Measurements from ENCODE around the gene TBC1D3B. TPM values are rescaled to one million over a fixed set of nuclear protein-coding genes. Genes with fewer than 3 reads are reported as not detected.

Gene TBC1D3B
- total RNA-seq, 1 donor from 2014 or later, result 3.4 TPM

DNA sequence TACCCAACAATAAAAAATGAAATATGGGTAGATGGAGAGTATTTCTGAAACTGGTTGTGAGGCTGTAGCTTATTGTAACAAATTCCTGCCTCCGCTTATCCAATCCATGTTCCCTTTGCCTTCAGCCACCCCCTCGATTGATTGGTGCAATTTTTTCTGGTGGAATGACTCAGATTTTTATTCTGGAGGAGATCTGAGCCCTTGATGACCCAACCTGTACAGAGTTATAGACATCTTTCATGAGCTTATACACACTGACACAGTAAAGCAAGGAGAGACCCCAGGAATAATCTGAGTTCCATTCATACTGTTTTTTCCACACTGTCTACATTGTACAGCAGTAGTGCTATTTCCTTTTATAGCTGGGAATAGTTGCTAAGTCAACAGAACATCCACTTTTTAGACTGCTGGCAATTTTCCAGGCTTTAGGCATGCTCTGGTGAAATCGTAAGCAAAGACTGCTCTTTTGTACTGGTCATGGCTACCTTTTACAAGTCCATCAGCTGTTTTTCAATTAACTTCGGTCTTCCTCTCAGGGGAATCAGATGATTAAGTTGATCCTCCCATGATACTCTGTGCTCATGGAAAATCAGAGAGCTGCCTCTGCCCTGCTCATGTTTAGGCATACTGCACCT, 42.7 kb downstream of the TBC1D3B start:
- Histone ChIP-seq H3K36me3 (no peaks in the 10 kb centered on the region), H3K27me3 (no peaks in the 10 kb centered on the region), H3K4me1 (no peaks in the 10 kb centered on the region), H3K4me3 (no peak overlapping the region), H3K9me3 (no peaks in the 10 kb centered on the region), H3K27ac (no peak overlapping the region)
- no peak for DNase-seq (ENCODE audit: extremely low spot score in 2 of 2)
- TF ChIP-seq POLR2AphosphoS5 (IDR thresholded peaks at IDR 0.05; ENCODE audit: insufficient read depth in 1 of 2, low read depth in 1 of 2), result no peak
- no peak for TF ChIP-seq POLR2A (IDR thresholded peaks at IDR 0.05)
- TF ChIP-seq, protein P1, sequence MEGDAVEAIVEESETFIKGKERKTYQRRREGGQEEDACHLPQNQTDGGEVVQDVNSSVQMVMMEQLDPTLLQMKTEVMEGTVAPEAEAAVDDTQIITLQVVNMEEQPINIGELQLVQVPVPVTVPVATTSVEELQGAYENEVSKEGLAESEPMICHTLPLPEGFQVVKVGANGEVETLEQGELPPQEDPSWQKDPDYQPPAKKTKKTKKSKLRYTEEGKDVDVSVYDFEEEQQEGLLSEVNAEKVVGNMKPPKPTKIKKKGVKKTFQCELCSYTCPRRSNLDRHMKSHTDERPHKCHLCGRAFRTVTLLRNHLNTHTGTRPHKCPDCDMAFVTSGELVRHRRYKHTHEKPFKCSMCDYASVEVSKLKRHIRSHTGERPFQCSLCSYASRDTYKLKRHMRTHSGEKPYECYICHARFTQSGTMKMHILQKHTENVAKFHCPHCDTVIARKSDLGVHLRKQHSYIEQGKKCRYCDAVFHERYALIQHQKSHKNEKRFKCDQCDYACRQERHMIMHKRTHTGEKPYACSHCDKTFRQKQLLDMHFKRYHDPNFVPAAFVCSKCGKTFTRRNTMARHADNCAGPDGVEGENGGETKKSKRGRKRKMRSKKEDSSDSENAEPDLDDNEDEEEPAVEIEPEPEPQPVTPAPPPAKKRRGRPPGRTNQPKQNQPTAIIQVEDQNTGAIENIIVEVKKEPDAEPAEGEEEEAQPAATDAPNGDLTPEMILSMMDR (IDR thresholded peaks at IDR 0.05), result no peak
- intact Hi-C loops (cut with DNase I), result no loop called here

DNA sequence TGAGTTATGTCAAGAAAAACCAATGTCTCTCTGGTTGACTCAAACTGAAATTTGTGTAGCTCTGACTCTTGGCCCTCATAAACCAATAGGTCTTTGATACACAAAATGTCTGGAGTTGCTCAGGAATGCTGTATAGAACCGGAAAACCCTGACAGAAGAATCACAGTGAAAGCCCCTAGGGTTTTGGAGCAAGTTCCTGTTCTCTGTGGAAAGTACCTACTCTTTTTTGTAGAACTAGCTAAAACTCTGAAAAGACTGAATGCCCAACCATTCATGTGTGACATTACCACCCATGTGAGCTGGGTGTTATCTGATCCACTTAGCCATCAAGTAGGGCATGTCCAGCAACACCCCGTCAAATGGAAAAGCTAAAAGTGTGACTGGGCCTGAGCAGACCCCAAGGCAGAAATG, 44.0 kb downstream of the TBC1D3B start:
- Histone ChIP-seq H3K27ac (no peak overlapping the region), H3K4me1 (no peaks in the 10 kb centered on the region), H3K4me3 (no peak overlapping the region), H3K9me3 (no peaks in the 10 kb centered on the region), H3K27me3 (no peaks in the 10 kb centered on the region), H3K36me3 (no peaks in the 10 kb centered on the region)
- intact Hi-C loops (cut with DNase I), result no loop called here
- TF ChIP-seq POLR2AphosphoS5 (IDR thresholded peaks at IDR 0.05; ENCODE audit: insufficient read depth in 1 of 2, low read depth in 1 of 2) (no peak), POLR2A (IDR thresholded peaks at IDR 0.05) (no peak)
- TF ChIP-seq, protein P1 (IDR thresholded peaks at IDR 0.05), result no peak
- DNase-seq (ENCODE audit: extremely low spot score in 2 of 2), result no peak

DNA sequence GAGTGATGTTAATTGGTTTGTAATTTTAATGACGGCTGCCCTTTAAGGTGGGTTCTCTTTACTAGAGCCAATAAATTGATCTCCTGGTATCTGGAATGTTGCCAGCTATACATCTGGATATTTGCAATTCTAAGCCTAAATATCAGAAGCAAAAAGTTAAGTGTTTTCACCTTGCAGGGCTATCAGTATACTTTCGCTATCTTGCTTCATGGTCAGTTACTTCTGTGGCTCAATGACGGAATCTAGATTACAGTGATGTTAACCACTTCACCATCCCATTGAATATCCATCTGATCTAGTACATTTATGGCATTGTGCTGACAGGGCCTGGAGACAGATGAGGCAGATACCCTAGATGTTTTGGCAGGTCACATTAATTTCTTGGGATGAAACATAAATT, 44.5 kb downstream of the TBC1D3B start:
- intact Hi-C loops (cut with DNase I), result no loop called here

DNA sequence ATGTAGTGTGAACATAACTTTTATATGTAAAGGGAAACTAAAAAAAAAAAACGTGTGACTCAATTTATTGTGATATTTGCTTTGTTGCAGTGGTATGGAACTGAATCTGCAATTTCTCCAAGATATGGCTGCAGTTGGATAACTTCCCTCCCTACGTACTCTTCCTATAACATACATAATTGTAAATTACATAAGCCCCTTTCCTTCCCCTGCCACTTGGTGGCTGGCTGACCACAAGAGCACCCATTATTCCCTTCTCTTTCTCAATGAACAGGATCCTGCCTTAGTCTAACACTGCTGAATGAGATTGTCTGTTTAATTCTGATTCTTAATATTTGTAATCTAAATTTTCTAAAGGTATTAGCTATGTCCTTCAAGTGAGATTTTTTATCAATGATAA, 45.0 kb downstream of the TBC1D3B start:
- DNase-seq (ENCODE audit: extremely low spot score in 2 of 2), result no peak
- no peak for TF ChIP-seq POLR2A (IDR thresholded peaks at IDR 0.05)
- TF ChIP-seq, protein P1 (IDR thresholded peaks at IDR 0.05), result no peak
- TF ChIP-seq POLR2AphosphoS5 (IDR thresholded peaks at IDR 0.05; ENCODE audit: insufficient read depth in 1 of 2, low read depth in 1 of 2), result no peak
- intact Hi-C loops (cut with DNase I), result no loop called here
- Histone ChIP-seq H3K27ac (no peak overlapping the region), H3K27me3 (no peaks in the 10 kb centered on the region), H3K4me3 (no peak overlapping the region), H3K36me3 (no peaks in the 10 kb centered on the region), H3K9me3 (no peaks in the 10 kb centered on the region), H3K4me1 (no peaks in the 10 kb centered on the region)

More for the DNA sequence above, 44.5 kb downstream of the TBC1D3B start:
- Histone ChIP-seq H3K27me3 (no peaks in the 10 kb centered on the region), H3K4me3 (no peak overlapping the region), H3K4me1 (no peaks in the 10 kb centered on the region), H3K9me3 (no peaks in the 10 kb centered on the region), H3K27ac (no peak overlapping the region), H3K36me3 (no peaks in the 10 kb centered on the region)
- DNase-seq (ENCODE audit: extremely low spot score in 2 of 2), result no peak
- TF ChIP-seq POLR2A (IDR thresholded peaks at IDR 0.05) (no peak), POLR2AphosphoS5 (IDR thresholded peaks at IDR 0.05; ENCODE audit: insufficient read depth in 1 of 2, low read depth in 1 of 2) (no peak)
- TF ChIP-seq, protein P1 (IDR thresholded peaks at IDR 0.05), result no peak

DNA sequence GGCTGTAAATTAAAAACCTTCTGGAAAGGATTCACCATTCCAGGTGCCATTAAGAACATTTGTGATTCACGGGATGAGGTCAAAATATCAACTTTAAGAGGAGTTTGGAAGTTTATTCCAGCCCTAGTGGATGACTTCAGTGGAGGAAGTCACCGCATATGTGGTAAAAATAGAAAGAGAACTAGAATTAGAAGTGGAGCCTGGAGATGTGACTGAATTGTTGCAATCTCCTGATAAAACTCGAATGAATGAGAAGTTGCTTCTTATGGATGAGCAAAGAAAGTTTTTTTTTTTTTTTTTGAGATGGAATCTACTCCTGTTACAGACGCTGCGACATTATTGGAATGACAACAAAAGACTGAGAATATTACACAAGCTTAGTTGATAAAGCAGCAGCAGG, 46.1 kb downstream of the TBC1D3B start:
- DNase-seq (ENCODE audit: extremely low spot score in 2 of 2), result no peak
- intact Hi-C loops (cut with DNase I), result no loop called here

More for the DNA sequence above, 46.1 kb downstream of the TBC1D3B start:
- Histone ChIP-seq H3K27me3 (no peaks in the 10 kb centered on the region), H3K27ac (no peak overlapping the region), H3K9me3 (peaks cover 2% of the 10 kb centered on the region), H3K4me1 (no peaks in the 10 kb centered on the region), H3K4me3 (no peak overlapping the region), H3K36me3 (no peaks in the 10 kb centered on the region)
- no peak for TF ChIP-seq POLR2AphosphoS5 (IDR thresholded peaks at IDR 0.05; ENCODE audit: insufficient read depth in 1 of 2, low read depth in 1 of 2)
- TF ChIP-seq, protein P1 (IDR thresholded peaks at IDR 0.05), result no peak
- TF ChIP-seq POLR2A (IDR thresholded peaks at IDR 0.05), result no peak

All from vagina (tissue), 2 donors.